ENCODE data around the gene RNF150.
"Not testable (repeated sequence)": the region's sequence is repeated elsewhere in the genome, so short reads cannot be mapped to it uniquely, and the experiment has no call there.

Gene RNF150

DNA sequence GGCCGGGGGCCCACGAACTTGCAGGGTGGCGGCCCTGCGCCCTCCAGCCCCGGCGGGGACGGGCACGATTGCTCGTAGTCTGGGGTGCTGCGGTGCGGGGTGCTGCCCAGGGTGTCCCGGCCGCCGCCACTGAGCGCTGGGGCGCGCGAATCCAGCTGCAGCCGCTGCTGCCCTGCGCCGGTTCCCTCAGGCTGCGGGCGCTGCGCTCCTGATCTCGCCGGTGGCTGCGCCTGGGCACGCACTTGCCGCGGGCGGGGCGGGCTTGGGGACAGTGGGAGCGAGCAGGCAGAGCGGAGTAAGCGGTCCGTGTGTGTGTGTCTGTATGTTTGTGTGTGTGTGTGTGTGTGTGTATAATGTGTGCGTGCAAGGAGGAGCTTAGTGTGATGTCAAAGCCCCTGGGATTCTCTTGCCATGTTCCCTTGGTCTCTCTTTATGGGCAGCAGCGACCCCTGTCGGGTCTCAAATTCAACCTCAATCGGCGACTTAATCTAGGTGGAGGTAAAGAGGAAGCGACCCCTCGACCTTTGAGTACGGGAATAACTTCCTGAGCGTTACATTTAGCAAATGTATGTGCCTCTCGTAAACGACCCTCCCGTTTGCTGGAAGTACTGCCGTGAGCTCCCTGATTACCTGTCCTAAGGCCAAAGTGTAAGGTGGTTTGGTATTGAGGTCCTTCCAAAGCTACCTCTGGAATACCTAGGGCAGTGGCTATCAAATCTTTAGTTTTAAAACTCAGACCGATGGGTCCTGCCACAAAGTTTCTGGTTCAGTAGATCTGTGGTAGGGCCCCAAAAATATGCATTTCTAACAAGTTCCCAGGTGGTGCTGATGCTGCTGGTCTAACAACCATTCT is at the start of gene RNF150:
RNF150 (minus strand) TSS at position 324 of the 853 bp plus-strand sequence.
- peak; percentile 84 for DNase-seq (ENCODE audit: low read depth)

DNA sequence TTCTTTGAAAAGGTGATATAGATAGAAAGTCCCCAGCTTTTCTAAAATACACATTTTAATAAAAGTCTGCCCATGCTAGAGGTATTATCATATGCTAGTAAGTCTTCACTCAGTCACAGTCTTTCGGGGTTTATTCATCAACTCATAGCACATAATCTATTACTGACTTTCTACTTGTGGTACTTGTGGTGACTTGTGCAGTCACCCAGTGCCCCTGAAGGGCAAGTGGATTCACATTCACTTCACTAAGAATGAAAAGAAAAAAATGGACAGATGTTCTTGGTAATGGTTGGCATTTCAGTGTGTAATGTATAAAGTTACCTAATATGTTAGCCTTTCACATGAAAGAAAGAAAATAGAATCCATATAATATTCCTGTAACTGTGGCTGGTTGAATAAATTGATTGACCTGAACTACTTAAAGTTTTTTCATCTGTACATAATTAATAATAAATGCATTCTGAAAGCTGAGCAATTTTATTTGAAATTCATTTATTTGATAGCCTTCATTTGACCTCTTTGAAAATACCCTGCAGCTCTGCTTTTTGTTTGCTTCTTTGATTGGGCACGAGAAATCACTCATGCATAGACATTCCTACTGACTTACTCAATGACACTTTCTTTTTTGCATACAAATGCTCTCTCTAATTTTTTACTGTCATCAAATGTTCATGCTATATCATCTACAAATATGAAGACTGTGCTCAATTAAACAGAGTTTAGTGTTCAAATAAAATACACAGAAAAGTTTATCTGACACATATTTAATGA is 47.9 kb upstream of the RNF150 start:
- no peak for DNase-seq (ENCODE audit: low read depth)

DNA sequence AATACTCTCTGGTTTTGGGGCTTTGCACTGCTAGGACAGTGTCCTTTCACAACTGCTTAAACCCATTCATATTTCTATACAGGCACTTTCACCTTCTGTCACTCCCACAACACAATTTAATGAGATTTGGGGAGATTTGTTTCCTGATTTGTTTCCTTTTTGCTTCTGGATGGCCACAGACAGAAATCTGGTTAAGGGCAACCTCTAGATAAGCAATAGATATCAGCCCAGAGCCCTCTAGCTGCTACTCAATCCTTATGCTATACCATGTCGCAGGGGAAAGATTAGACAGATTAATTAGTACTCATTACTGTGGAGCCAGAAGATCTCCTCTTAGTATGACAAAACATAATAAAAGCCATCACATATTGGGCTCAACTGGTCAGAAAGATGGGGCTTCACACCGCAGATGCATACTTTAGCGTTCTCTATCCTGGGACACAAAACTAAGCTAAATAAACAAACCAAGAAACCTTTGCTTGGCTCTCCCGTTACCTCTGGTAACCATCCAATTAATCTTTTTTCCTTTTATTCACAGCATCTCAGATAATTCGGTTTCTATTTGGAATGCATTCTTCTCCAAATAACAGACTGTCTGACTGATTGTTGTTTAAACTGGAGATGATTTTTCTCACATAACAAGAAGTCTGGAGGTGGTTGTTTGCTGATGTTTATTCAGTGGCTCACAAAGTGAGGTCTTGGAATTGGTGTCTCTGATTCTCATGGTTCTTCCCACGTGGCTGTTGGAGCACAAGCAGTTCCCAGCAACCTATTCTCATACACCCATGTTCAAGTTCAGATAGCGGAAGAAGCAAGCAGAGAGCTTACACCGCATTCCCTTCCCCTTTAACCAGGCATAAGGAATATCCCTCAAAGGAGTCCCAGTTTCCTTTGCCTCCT is 46.5 kb upstream of the RNF150 start:
- DNase-seq (ENCODE audit: low read depth): no peak

DNA sequence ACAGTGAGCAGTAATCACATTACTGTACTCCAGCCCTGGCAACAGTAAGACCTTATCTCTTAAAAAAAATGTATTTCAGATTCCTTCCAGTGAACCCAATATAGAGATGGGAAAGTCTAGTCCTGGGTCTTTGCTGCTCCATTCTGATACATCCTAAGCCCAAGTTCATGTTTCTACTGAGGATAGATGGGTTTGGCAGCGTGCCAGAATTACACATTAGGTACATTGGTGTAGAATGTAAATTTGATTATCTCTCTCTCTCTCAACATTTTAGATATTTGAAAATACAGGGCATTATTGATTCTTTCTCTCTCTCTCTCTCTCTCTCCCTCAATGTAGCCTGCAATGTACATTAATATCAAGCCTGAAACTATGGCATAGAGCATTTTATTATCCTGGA is 43.9 kb upstream of the RNF150 start:
- no peak for DNase-seq (ENCODE audit: low read depth)

DNA sequence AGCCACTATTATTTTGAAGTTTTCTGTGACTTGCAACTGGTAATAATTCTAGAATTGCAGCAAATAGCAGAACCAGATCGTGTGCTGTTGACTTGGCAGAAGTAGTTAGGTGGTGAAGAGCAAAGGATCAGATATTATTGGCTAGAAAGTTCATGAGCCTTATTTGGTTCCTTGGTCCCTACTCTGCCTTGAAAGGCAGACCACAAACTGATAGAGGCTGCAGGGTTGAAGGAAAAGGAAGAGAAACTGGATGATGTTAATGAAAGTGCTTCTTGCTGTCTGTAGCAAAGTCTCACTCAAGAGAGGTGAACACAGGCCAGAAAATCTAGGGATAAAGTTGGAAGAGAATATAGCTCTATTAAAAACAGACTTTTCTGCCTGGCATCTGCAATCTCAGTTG is 41.2 kb upstream of the RNF150 start:
- DNase-seq (ENCODE audit: low read depth): no peak

DNA sequence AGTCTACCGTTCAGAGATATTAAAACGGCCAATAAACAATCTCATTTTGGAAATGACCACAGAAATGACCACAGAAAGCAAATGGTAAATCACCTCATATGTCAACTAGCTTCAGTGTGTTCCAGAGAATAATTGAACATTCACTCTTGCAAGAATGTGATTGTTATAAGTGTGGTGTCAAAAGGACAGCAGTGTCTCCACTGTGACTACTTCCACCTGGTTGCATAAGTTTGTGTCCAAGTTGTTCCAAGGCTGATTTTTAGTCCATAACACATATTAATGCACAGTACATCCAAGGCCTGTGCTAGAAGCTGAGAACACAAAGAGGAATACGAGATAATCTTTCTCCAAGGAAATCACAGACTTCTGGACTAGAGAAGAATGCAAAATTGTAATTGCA is 37.4 kb upstream of the RNF150 start:
- DNase-seq (ENCODE audit: low read depth): no peak

DNA sequence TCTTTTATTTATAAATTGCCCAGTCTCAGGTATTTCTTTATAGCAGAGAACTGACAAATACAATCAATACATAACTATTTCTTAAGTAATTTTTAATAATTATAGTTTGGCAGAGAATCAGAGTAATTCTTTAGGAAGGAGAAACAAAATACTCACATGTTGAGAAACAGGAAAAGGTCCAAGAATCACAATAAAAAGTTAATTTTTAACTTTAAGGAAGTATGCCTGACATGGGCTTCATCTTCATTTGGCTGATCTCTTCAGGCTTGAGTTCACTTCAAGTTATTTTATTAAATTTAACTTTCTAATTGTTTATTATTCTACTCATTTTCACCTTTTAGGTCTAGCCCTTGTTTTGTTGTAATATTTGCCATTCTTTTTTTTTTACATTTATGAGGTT is 36.1 kb upstream of the RNF150 start:
- no peak for DNase-seq (ENCODE audit: low read depth)

DNA sequence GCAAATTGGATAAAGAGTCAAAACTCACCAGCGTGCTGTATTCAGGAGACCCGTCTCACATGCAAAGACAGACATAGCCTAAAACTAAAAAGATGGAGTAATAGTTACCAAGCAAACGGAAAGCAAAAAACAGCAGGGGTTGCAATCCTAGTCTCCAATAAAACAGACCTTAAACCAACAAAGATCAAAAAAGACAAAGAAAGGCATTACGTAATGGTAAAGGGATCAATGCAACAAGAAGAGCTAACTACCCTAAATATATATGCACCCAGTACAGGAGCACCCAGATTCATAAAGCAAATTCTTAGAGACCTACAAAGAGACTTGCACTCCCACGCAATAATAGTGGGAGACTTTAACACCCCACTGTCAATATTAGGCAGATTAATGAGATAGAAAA is 31.7 kb upstream of the RNF150 start:
- DNase-seq (ENCODE audit: low read depth): not testable (repeated sequence)

DNA sequence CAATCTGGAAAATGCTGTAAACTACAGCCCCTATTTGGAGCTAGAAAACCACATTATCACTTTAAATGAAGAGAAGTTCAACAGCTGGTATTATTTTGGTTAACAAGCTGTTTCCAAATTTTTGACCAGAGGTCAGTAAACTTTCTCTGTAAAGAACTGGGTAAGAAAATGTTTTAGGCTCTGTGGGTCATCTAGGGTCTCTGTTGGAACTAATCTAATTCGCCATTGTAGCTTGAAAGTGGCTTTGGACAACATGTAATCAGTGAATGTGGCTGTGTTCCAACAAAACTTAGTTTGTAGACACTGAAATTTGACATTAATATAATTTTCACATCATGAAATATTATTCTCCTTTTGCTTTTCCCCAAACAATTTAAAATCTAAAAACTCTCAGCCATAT is 25.8 kb upstream of the RNF150 start:
- no peak for DNase-seq (ENCODE audit: low read depth)

DNA sequence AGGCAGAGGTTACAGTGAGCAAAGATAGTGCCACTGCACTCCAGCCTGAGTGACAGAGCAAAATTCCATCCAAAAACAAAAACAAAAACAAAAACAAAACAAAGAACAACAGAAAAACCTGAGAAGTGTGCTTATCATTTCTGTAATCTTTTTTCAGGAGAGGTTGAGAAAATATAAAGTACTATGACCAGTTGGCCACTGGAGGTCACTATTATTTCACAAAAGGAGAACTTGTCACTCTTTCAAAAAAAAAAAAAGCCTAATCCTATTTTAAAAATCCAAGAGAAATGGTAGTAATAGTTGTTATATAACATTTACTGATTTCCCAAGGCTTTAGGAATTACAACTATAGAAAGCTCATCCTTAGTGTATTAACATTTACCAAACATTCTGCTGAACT is 24.9 kb upstream of the RNF150 start:
- no peak for DNase-seq (ENCODE audit: low read depth)

DNA sequence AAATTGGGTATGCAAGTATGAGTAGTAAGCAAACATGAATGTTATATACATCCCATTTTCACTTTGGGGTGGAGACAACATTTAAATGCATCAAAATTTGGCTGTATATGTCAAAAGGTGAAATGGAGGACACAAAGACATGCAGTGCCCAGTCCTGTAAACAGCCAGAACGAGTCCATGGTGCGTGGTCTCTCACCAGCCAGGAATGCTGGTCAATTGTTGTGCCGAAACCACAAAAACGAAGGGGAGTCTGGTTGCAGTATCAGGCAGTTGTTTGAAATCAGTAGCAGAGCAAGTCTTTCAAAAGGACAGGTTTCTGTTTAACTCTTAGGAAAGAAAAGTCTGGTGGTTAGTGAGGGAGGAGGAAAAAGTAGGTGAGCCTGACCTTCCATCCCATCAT is 22.3 kb upstream of the RNF150 start:
- DNase-seq (ENCODE audit: low read depth): peak; percentile 46

DNA sequence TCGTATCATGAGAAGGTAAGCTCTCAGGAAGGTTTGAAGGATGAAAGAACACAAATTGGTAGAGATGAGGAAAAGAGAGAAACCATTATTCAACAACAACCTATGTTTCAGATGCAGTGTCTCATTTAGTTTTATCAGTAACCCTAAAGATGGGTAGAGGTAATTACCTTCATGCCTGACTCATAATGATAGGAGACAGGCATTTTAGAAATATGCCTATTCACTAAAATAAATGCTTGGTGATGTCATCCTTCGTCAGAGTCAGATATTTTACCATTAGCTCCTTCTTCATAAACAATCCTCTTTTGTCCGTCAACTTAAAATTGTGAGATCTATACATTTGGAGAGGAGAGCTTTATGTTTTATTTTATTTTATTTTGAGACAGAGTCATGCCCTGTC is 21.5 kb upstream of the RNF150 start:
- no peak for DNase-seq (ENCODE audit: low read depth)

DNA sequence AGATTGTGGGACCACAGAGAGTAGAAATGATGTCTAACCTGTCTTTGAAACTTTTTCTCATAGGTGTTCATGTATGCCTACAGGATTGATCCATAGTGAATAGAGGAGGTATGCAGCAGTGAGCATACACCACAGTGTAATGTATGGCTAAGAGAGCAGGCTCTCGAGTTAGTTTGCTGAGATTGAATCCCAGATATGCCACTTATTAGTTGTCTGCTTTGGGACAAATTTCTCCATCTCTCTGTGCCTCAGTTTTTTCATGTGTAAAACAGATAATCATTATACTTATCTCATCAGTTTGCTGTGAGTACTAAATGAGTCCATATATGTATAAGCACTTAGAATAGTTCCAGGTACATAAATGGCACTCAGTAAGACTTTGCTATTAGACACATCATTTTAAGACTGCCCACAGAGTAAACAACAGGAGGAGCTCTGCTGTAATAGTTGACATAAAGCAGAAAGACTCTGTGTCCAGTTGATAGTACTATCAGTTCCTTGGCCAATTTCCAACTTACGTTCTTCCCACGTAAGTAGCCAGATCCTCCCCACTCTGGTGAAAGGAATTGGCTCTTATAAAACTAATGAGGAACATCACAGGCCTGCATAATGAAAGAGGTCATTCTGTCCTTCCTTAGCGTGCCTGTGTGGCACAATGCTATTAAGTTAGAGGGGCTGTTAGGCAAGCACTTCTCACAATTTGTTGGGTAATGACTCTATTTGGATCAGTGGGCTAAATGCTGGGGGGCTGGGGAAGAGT is 20.7 kb upstream of the RNF150 start:
- DNase-seq (ENCODE audit: low read depth): no peak

DNA sequence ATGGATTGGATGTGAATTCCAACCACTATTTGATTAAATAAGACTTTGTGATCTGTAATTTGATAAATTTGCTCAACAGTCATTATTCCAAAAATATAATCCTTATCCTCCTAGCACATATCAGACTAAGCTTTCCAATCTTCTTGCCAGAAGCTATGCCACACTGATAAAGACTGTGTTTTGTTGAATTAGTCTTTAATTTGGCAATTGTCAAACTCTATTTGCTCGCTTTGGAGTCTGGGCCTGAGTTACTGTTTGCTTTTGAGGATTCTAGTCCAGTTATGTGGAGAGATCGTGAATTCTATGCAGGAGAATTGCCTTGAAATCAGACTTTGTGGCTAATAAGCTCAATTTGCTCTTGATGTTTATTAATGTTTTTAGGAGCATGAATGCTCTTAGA is 10.9 kb upstream of the RNF150 start:
- no peak for DNase-seq (ENCODE audit: low read depth)

DNA sequence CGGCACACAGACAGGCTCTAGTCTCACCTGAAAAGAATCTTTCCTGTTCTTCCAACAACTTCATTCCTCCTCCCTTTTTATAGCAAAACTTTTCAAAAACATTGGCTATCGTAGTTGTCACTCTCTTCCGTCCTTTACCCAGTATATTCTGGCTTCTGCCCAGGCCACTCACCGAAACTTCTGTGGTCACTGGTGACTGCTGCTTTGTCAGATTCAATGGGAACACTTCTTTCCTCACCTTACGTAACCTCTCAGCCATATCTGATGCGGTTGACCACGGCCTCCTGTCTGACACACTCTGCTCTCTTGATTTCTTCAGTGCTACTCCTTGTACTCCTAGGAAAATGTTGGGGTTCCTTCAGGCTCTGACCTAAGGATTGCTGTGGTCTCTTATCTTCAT is 9.2 kb upstream of the RNF150 start:
- DNase-seq (ENCODE audit: low read depth): no peak

DNA sequence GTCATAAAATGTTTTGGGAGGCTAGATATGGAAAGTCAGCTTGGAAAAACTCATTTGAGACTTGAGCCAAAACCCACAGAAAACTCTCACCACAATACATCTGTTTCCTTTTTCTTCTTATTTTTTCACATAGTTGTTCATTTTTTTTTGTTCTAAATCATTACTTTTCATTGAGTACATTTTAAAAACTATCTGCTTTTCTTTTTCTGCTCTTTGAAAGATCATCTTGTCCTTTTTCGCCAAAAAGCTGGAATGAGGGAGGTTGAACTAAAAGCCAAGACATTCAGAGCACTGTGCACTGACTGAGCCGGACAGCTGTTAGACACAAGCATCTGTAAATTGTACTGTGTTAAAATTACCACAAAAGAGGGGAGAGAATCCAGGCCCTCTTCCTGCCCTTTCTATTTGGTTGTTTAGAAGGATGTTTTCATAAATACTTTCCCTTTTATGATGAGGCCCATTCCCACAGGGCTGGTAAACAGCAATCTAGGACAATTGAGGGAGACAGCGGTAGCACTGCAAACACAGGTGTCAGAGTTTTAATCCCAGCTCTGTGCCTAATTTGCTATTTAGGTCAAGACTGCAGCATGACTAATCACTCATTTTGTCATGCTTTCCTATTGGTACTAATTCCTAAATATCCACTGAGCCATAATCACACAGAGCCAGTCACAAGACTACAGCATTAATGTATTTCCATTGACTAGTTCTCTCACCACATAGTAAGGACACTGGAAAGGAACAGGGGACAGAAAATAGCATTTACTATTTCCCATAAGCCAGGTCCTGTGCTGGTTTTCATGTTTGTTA is 7.3 kb upstream of the RNF150 start:
- no peak for DNase-seq (ENCODE audit: low read depth)

DNA sequence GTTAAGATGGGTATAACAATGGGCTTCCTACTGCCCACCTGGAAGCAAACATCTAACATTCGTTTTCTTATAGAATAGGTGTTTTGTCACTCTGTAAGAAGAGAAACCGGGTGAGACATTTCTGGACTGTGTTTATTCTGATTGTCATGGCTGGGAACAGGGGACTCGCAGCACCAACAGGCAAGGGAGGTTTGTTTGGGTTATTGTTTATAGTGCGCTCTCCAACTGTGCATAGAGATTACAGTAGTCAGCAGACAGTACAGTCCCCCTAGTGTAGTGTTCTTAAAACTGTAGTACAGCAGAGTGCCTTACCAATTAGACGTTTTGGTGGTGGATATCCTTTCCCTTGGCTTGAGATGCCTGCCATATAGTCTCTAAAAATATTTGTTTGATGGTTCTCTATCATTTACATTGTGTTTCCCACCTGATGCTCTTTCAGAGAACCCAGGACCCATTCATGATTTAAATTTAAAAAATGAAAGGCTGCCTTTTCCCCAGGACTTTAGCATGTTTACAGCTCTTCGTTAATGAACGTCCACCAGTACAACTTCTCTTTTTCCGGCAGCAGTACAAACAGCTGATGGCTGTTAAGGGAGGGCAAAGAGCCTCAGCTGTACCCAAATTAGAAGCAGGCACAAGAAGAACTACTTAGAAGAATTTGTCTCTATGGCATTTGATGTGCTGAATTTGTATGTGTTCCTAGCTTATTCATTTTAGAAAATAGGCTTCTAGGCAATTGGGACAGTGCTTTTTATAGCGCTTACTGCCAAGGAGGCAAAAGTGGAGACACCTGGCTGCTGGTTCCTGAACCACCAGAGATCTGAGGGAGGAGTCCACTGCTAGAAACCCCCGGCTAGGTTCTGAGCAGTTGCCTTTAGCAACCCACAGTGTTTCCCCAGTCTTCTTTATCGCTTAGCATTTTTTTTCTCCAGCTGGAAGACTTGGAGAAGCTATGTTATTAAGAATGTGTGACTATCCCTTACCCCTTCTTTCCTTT is 1.0 kb upstream of the RNF150 start:
- no peak for DNase-seq (ENCODE audit: low read depth)

DNA sequence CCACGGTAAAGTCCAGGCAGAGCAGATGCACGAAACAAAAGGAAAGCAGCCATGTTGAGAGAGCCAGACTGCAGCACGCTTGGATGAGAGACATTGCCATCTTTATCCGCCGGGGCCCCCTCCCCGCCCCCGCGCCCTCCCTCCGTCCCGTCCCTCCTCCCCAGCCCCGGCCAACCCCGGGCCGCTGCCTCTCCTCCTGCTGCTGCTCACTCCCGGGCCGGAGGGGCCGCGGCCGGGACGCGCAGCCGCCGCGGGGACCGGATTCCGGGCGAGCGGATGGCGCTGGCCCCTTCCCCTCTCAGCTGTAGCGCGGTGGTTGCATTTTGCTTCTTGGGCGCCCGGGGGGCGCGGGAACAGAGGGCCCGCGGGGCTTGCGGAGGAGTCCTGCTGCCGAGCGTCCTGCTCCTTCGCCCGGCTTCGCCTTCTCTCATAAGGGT is 542 bp downstream of the RNF150 start:
- no peak for DNase-seq (ENCODE audit: low read depth)

DNA sequence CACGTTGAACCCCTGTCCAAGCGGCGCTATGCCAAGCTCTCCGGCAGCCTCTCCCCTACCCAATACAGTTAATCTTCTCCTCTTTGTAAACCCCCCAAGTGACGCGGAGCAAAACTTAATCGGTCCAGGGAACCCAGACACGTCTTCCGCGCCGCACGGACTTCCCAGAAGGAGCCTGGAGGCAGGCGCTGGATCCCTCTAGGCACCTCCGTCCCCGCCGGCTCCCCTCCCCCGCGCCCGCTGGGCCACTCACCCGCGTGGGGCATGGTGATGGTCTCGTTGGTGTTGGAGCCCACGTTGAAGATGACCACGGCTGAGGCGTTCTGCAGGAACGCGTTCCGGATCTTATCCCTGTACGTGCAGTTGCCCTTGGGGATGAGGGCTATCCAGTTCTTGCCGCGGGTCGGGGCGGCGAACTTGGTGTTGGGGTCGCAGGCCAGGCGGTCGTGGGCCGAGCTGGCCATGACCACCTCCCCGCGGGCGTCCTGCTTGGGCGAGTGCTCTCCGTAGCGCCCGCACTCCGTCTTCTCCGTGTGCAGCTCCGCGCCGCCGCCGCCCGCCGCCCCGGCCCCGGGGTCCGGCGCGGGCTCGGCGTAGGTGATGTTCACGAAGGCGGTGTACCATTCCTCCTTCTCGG is 1.1 kb downstream of the RNF150 start:
- no peak for DNase-seq (ENCODE audit: low read depth)

Data from non-pigmented ciliary epithelial cell (primary cell).